Caco-2 (cell line): ENCODE data around the gene RIPK3. TPM values are rescaled to one million over a fixed set of nuclear protein-coding genes. Genes with fewer than 3 reads are reported as not detected.
"Not testable (repeated sequence)": the region's sequence is repeated elsewhere in the genome, so short reads cannot be mapped to it uniquely, and the experiment has no call there.

ENCODE experiments used
- BruUV-seq: library from RNA; stranded (reverse); fragments of 400-500 nt; replicated peaks from 2 replicates; lab custom pipeline; 2021; lab: Mats Ljungman, UMichigan
- CTCF ChIA-PET: fragments of 300-600 bp; sonication (Branson Sonifier 250); formaldehyde crosslinking; loops from one replicate; lab custom pipeline; 2022; ENCODE audit warnings: antibody characterized with exemption; lab: Charles Lee
- POLR2A ChIA-PET: fragments of 300-600 bp; sonication (Branson Sonifier 250); formaldehyde crosslinking; loops from one replicate; lab custom pipeline; 2022; ENCODE audit warnings: antibody characterized with exemption; lab: Charles Lee
- DNase-seq, 2 experiments: peaks; one replicate each; pipeline versions ENCODE4 v3.0.0 to v3.0.0-alpha.2; 2020 to 2022
- H3K27me3 ChIP-seq: replicated peaks from 2 replicates; pipeline ENCODE4 v1.6.0; 2011; ENCODE audit warnings: low read length; ENCODE audit not compliant: control insufficient read depth, insufficient read depth
- H3K36me3 ChIP-seq: 2 replicates; pipeline ENCODE4 v1.5.1; 2011; ENCODE audit warnings: low read length; ENCODE audit not compliant: control insufficient read depth, insufficient read depth
- H3K4me1 ChIP-seq: fragments of 250-450 bp; sonication (Bioruptor Pico); 2 replicates; pipeline ENCODE4 v1.5.1; 2020; ENCODE audit warnings: mild to moderate bottlenecking
- H3K4me3 ChIP-seq: 2 replicates; pipeline ENCODE4 v1.5.1; 2011; ENCODE audit warnings: low read depth, mild to moderate bottlenecking, control low read depth, low read length
- H3K9me3 ChIP-seq: fragments of 250-450 bp; sonication (Bioruptor Pico); 2 replicates; pipeline ENCODE4 v1.5.1; 2020; ENCODE audit warnings: mild to moderate bottlenecking, moderate library complexity
- H3K27ac Mint-ChIP-seq: one replicate; pipeline ENCODE4 v1.8.0; 2022; ENCODE audit warnings: mixed read lengths; ENCODE audit not compliant: unreplicated experiment
- H3K27me3 Mint-ChIP-seq: one replicate; pipeline ENCODE4 v1.8.0; 2022; ENCODE audit warnings: mixed read lengths; ENCODE audit not compliant: insufficient read depth, unreplicated experiment
- H3K36me3 Mint-ChIP-seq: one replicate; pipeline ENCODE4 v1.8.0; 2022; ENCODE audit warnings: mild to moderate bottlenecking, mixed read lengths; ENCODE audit not compliant: insufficient read depth, unreplicated experiment
- H3K4me1 Mint-ChIP-seq: one replicate; pipeline ENCODE4 v1.8.0; 2022; ENCODE audit warnings: low read depth, mixed read lengths; ENCODE audit not compliant: unreplicated experiment
- H3K4me3 Mint-ChIP-seq: one replicate; pipeline ENCODE4 v1.8.0; 2022; ENCODE audit warnings: mild to moderate bottlenecking, moderate library complexity, mixed read lengths; ENCODE audit not compliant: unreplicated experiment
- H3K9me3 Mint-ChIP-seq: one replicate; pipeline ENCODE4 v1.8.0; 2022; ENCODE audit warnings: mixed read lengths; ENCODE audit not compliant: unreplicated experiment
- CTCF ChIP-seq, 2 experiments: fragments of 200-600 bp in 1 of 2; IDR thresholded peaks; 1 replicate in 1 of 2; 2 replicates in 1 of 2; pipeline versions ENCODE4 v1.5.1 to v1.8.0; 2011 to 2022; ENCODE audit warnings: antibody characterized with exemption in 1 of 2, control low read depth in 1 of 2, inconsistent platforms in 1 of 2, low read depth in 1 of 2, low read length in 1 of 2, mild to moderate bottlenecking in 1 of 2, moderate library complexity in 1 of 2; ENCODE audit not compliant: insufficient read depth in 1 of 2, severe bottlenecking in 1 of 2, unreplicated experiment in 1 of 2
- intact Hi-C: fragments of 100-400 bp; cut with micrococcal nuclease; formaldehyde crosslinking; loops from one replicate; pipeline ENCODE4 v1.10.0; 2022; ENCODE audit not compliant: unreplicated experiment
- total RNA-seq: library from RNA; stranded (reverse); gene quantifications from 2 replicates; pipeline ENCODE4 v1.2.3, GENCODE V29; 2022

Gene RIPK3
- total RNA-seq, 1 experiment from 2014 or later, result 1.5 TPM

- no peak overlapping the region for H3K4me3 ChIP-seq
- H3K27ac Mint-ChIP-seq, result no peak overlapping the region
Measured at GRCh38 chr14:24376448-24377070, 36.8 kb upstream of the RIPK3 start.

GRCh38 chr14:24372701-24373416, 33.1 kb upstream of the RIPK3 start:
- H3K9me3 Mint-ChIP-seq, result no peaks in the 10 kb centered on the region
- H3K27ac Mint-ChIP-seq, result no peak overlapping the region
- H3K36me3 ChIP-seq, result no peaks in the 10 kb centered on the region
- no peaks in the 10 kb centered on the region for H3K36me3 Mint-ChIP-seq
- H3K9me3 ChIP-seq, result no peaks in the 10 kb centered on the region
- no peaks in the 10 kb centered on the region for H3K27me3 Mint-ChIP-seq
- no peak for TF ChIP-seq CTCF (IDR thresholded peaks at IDR 0.05; ENCODE audit: insufficient read depth in 1 of 2, low read depth in 1 of 2, low read length in 1 of 2, severe bottlenecking in 1 of 2, unreplicated experiment in 1 of 2)
- H3K4me1 ChIP-seq, result no peaks in the 10 kb centered on the region
- H3K4me1 Mint-ChIP-seq, result no peaks in the 10 kb centered on the region
- no TSS peak for BruUV-seq
- H3K4me3 ChIP-seq, result no peak overlapping the region
- POLR2A ChIA-PET, result no interaction called here
- CTCF ChIA-PET, result interaction anchor here (1.6 to 3.6 kb wide), 2 partner anchors 10 to 59 kb away, joined by 5 to 14 read pairs; no protein-coding TSS in a partner anchor
- DNase-seq, result no peak
- intact Hi-C loops, result no loop called here
- H3K4me3 Mint-ChIP-seq, result no peak overlapping the region
- no peaks in the 10 kb centered on the region for H3K27me3 ChIP-seq

More at GRCh38 chr14:24376448-24377070, 36.8 kb upstream of the RIPK3 start:
- Mint-ChIP-seq H3K9me3 (no peaks in the 10 kb centered on the region), H3K27me3 (no peaks in the 10 kb centered on the region), H3K36me3 (no peaks in the 10 kb centered on the region), H3K4me3 (no peak overlapping the region), H3K4me1 (no peaks in the 10 kb centered on the region)
- ChIA-PET CTCF (interaction anchor here (0.9 kb wide), 1 partner anchor 55 kb away, joined by 4 read pairs; no protein-coding TSS in a partner anchor), POLR2A (no interaction called here)
- intact Hi-C loops, result no loop called here
- no peaks in the 10 kb centered on the region for H3K4me1 ChIP-seq
- TF ChIP-seq CTCF (IDR thresholded peaks at IDR 0.05; ENCODE audit: insufficient read depth in 1 of 2, low read depth in 1 of 2, low read length in 1 of 2, severe bottlenecking in 1 of 2, unreplicated experiment in 1 of 2), result no peak
- BruUV-seq, result no TSS peak
- H3K36me3 ChIP-seq, result no peaks in the 10 kb centered on the region
- no peak for DNase-seq
- H3K27me3 ChIP-seq, result no peaks in the 10 kb centered on the region
- no peaks in the 10 kb centered on the region for H3K9me3 ChIP-seq

- H3K4me1 ChIP-seq, H3K9me3 ChIP-seq, H3K4me3 ChIP-seq, H3K27me3 Mint-ChIP-seq, POLR2A ChIA-PET, H3K27ac Mint-ChIP-seq, H3K9me3 Mint-ChIP-seq, DNase-seq, H3K4me3 Mint-ChIP-seq, H3K36me3 Mint-ChIP-seq, BruUV-seq, intact Hi-C loops, H3K27me3 ChIP-seq, H3K4me1 Mint-ChIP-seq, H3K36me3 ChIP-seq: not testable (repeated sequence)
- CTCF ChIA-PET, result interaction anchor here (1.4 to 3.6 kb wide), 2 partner anchors 25 to 60 kb away, joined by 6 to 14 read pairs; no protein-coding TSS in a partner anchor
Measured at GRCh38 chr14:24371605-24372004, 31.8 kb upstream of the RIPK3 start.
